NCI-H2107 treated with DMSO at 0.1 percent for 48 hours (cell line): ENCODE measurements around the gene PCYT1B.
"Not testable (repeated sequence)": the region's sequence is repeated elsewhere in the genome, so short reads cannot be mapped to it uniquely, and the experiment has no call there.

Experiments used
- DNase-seq: peaks from one replicate; lab custom pipeline; 2025; ENCODE audit not compliant: unreplicated experiment; lab: John Stamatoyannopoulos, UW

Gene PCYT1B

GRCh38 chrX:24647257-24648058, at the start of gene PCYT1B:
Gene PCYT1B, minus strand, starts transcription at chrX:24647347. Its CDS starts 242 bp downstream, at chrX:24647105.
- peak; percentile 87 for DNase-seq

- peak; percentile 16 for DNase-seq
Observed at GRCh38 chrX:24696294-24696693, 49.1 kb upstream of the PCYT1B start.

- DNase-seq = no peak
Observed at GRCh38 chrX:24694825-24695224, 47.7 kb upstream of the PCYT1B start.

- peak; percentile 96 for DNase-seq
Observed at GRCh38 chrX:24693453-24694202, 46.5 kb upstream of the PCYT1B start, which contains the start of gene POLA1. Gene POLA1, plus strand, starts transcription at chrX:24693918. Its CDS starts 44 bp downstream, at chrX:24693962.

GRCh38 chrX:24692305-24692704, 45.2 kb upstream of the PCYT1B start:
- DNase-seq = no peak

GRCh38 chrX:24684048-24684447, 36.9 kb upstream of the PCYT1B start:
- no peak for DNase-seq

- no peak for DNase-seq
Observed at GRCh38 chrX:24682739-24683432, 35.7 kb upstream of the PCYT1B start.

GRCh38 chrX:24676403-24677024, 29.4 kb upstream of the PCYT1B start:
- no peak for DNase-seq

- no peak for DNase-seq
Observed at GRCh38 chrX:24673424-24673823, 26.3 kb upstream of the PCYT1B start.

- DNase-seq = no peak
Observed at GRCh38 chrX:24672701-24673190, 25.6 kb upstream of the PCYT1B start.

- DNase-seq = no peak
Observed at GRCh38 chrX:24668111-24668510, 21.0 kb upstream of the PCYT1B start.

GRCh38 chrX:24662352-24662751, 15.2 kb upstream of the PCYT1B start:
- no peak for DNase-seq

- no peak for DNase-seq
Observed at GRCh38 chrX:24661292-24661691, 14.1 kb upstream of the PCYT1B start.

GRCh38 chrX:24659646-24660045, 12.5 kb upstream of the PCYT1B start:
- DNase-seq = no peak

- no peak for DNase-seq
Observed at GRCh38 chrX:24659106-24659505, 12.0 kb upstream of the PCYT1B start.

- no peak for DNase-seq
Observed at GRCh38 chrX:24658421-24658820, 11.3 kb upstream of the PCYT1B start.

- DNase-seq = peak; percentile 22
Observed at GRCh38 chrX:24657671-24658386, 10.7 kb upstream of the PCYT1B start.

- not testable (repeated sequence) for DNase-seq
Observed at GRCh38 chrX:24655679-24656078, 8.5 kb upstream of the PCYT1B start.

GRCh38 chrX:24651783-24652182, 4.6 kb upstream of the PCYT1B start:
- DNase-seq = no peak

GRCh38 chrX:24648495-24648894, 1.3 kb upstream of the PCYT1B start:
- no peak for DNase-seq
